HepG2 (cell line): Measurements from ENCODE around the gene ARL2. TPM values are rescaled to one million over a fixed set of nuclear protein-coding genes. Genes with fewer than 3 reads are reported as not detected.

Experiments used
- AHDC1 ChIP-seq: sonication (generic); formaldehyde crosslinking; IDR thresholded peaks from 2 replicates; pipeline ENCODE4 v1.5.1; 2020; ENCODE audit warnings: mild to moderate bottlenecking, missing genetic modification reagents, borderline replicate concordance
- ARID2 ChIP-seq: sonication (generic); formaldehyde crosslinking; IDR thresholded peaks from 2 replicates; pipeline ENCODE4 v1.8.1; 2022; ENCODE audit warnings: mild to moderate bottlenecking, missing genetic modification reagents, borderline replicate concordance
- ARNTL ChIP-seq: sonication (generic); formaldehyde crosslinking; IDR thresholded peaks from 2 replicates; pipeline ENCODE4 v1.4.0; 2020; ENCODE audit warnings: mild to moderate bottlenecking, missing genetic modification reagents
- ATF2 ChIP-seq: sonication (generic); formaldehyde crosslinking; IDR thresholded peaks from 2 replicates; pipeline ENCODE4 v1.4.0; 2020; ENCODE audit warnings: missing genetic modification reagents
- ESRRA ChIP-seq: sonication (generic); formaldehyde crosslinking; IDR thresholded peaks from 2 replicates; pipeline ENCODE4 v1.5.1; 2020; ENCODE audit warnings: mild to moderate bottlenecking, low read depth, missing genetic modification reagents
- GATAD2A ChIP-seq: IDR thresholded peaks from 2 replicates; pipeline ENCODE4 v1.6.1; 2016
- GMEB2 ChIP-seq: IDR thresholded peaks from 2 replicates; pipeline ENCODE4 v1.6.1; 2016; ENCODE audit warnings: missing biosample characterization, missing genetic modification reagents, low read depth
- HDAC2 ChIP-seq: sonication (generic); formaldehyde crosslinking; IDR thresholded peaks from 2 replicates; pipeline ENCODE4 v1.4.0; 2020; ENCODE audit warnings: missing genetic modification reagents
- HNF4G ChIP-seq, 2 experiments: sonication (generic) in 1 of 2; formaldehyde crosslinking in 1 of 2; IDR thresholded peaks; 2 replicates each; pipeline versions ENCODE4 v1.4.0 to v1.6.1; 2011 to 2020; ENCODE audit warnings: borderline replicate concordance in 2 of 2, low read depth in 2 of 2, mild to moderate bottlenecking in 2 of 2, low read length in 1 of 2, missing genetic modification reagents in 1 of 2, moderate library complexity in 1 of 2
- NR2F1 ChIP-seq, 2 experiments: fragments of 450-650 bp in 1 of 2; formaldehyde crosslinking in 1 of 2; IDR thresholded peaks; 2 replicates each; pipeline versions ENCODE4 v1.5.0 to v1.6.1; 2016 to 2020; ENCODE audit warnings: mild to moderate bottlenecking in 1 of 2, missing compliant biosample characterization in 1 of 2, missing genetic modification reagents in 1 of 2, moderate library complexity in 1 of 2
- RARA ChIP-seq: IDR thresholded peaks from 2 replicates; pipeline ENCODE4 v1.6.1; 2016; ENCODE audit warnings: missing genetic modification reagents, missing compliant biosample characterization
- SOX6 ChIP-seq, 2 experiments: fragments of 450-650 bp in 1 of 2; sonication (generic) in 1 of 2; formaldehyde crosslinking in 1 of 2; IDR thresholded peaks; 2 replicates each; pipeline versions ENCODE4 v1.4.0 to v1.6.1; 2017 to 2020; ENCODE audit warnings: antibody characterized with exemption in 1 of 2, mild to moderate bottlenecking in 1 of 2, missing genetic modification reagents in 1 of 2
- THAP8 ChIP-seq: sonication (generic); formaldehyde crosslinking; IDR thresholded peaks from 2 replicates; pipeline ENCODE4 v1.5.1; 2020; ENCODE audit warnings: missing genetic modification reagents, mild to moderate bottlenecking, borderline replicate concordance
- ZBTB7A ChIP-seq: sonication (generic); formaldehyde crosslinking; IDR thresholded peaks from 2 replicates; pipeline ENCODE4 v1.8.0; 2022; ENCODE audit warnings: mild to moderate bottlenecking, missing genetic modification reagents
- ZNF260 ChIP-seq: sonication (generic); formaldehyde crosslinking; IDR thresholded peaks from 2 replicates; pipeline ENCODE4 v1.4.0; 2020; ENCODE audit warnings: missing genetic modification reagents, low read depth, mild to moderate bottlenecking, borderline replicate concordance
- ZNF558 ChIP-seq: sonication (generic); formaldehyde crosslinking; IDR thresholded peaks from 2 replicates; pipeline ENCODE4 v1.9.0; 2022; ENCODE audit warnings: mild to moderate bottlenecking, missing genetic modification reagents, borderline replicate concordance
- ZNF572 ChIP-seq: sonication (generic); formaldehyde crosslinking; IDR thresholded peaks from 2 replicates; pipeline ENCODE4 v1.5.1; 2020; ENCODE audit warnings: mild to moderate bottlenecking, missing genetic modification reagents
- ZNF883 ChIP-seq: sonication (generic); formaldehyde crosslinking; IDR thresholded peaks from 2 replicates; pipeline ENCODE4 v1.5.1; 2020; ENCODE audit warnings: mild to moderate bottlenecking, missing genetic modification reagents; ENCODE audit errors: not compliant biosample characterization
- ZNF891 ChIP-seq: sonication (generic); formaldehyde crosslinking; IDR thresholded peaks from 2 replicates; pipeline ENCODE4 v1.5.0; 2020; ENCODE audit warnings: mild to moderate bottlenecking, missing genetic modification reagents
- polyA plus RNA-seq, 8 experiments: library from polyadenylated mRNA; depleted of rRNA in 3 of 8; stranded (reverse) in 7 of 8; unstranded in 1 of 8; fragments of >200 nt; fragmentation: Illumina TruSeq in 4 of 8; extraction: Trizol in 4 of 8; gene quantifications; 2 replicates each; pipeline versions ENCODE4 v1.2.1 to v1.2.3, GENCODE V29; 2011 to 2016; ENCODE audit warnings: low read depth in 4 of 8, missing spikeins in 1 of 8, mixed read lengths in 1 of 8; ENCODE audit not compliant: insufficient read depth in 1 of 8
- total RNA-seq, 5 experiments: library from RNA; depleted of rRNA; stranded (reverse); fragments of >200 nt; fragmentation: Illumina TruSeq; extraction: Trizol; gene quantifications; 2 replicates each; pipeline ENCODE4 v1.2.3, GENCODE V29; 2016; ENCODE audit warnings: low read depth in 1 of 5

The ARL2 gene
- total and polyA plus RNA-seq, 2 of the 13 experiments (the other 11 are each of a cell fraction or from before 2014, with no cell fraction given), result 82.9 to 84.4 TPM

GRCh38 chr11:65058419-65059054 is 44.6 kb downstream of the ARL2 start, which contains the start of gene NAALADL1 (continued):
- TF ChIP-seq GMEB2 (CRISPR knock-in tag), result no peak
- TF ChIP-seq THAP8, result 0 out of 2 replicates have a peak, but pooled peaks have one; percentile 3
- TF ChIP-seq ZNF891 (CRISPR knock-in tag), result no peak
- TF ChIP-seq ATF2 (CRISPR knock-in tag), result no peak
- TF ChIP-seq ZNF260 (CRISPR knock-in tag), result no peak
- peak; percentile 71 for TF ChIP-seq HNF4G (IDR thresholded peaks at IDR 0.05; ENCODE audit: borderline replicate concordance, low read depth, low read length)
- TF ChIP-seq HNF4G (CRISPR knock-in tag; IDR thresholded peaks at IDR 0.05; ENCODE audit: borderline replicate concordance, low read depth), result no peak
- TF ChIP-seq ESRRA, result peak; percentile 78
- TF ChIP-seq ZNF558 (CRISPR knock-in tag), result no peak
- TF ChIP-seq NR2F1 (CRISPR knock-in tag; IDR thresholded peaks at IDR 0.05), result peak in 1 of 2 experiments; percentile 54; a peak in 1 of 4 replicates
- TF ChIP-seq ARID2 (CRISPR knock-in tag), result no peak
- no peak for TF ChIP-seq ZNF572 (CRISPR knock-in tag)
- no peak for TF ChIP-seq ZNF883 (CRISPR knock-in tag)
- no peak for TF ChIP-seq RARA
- TF ChIP-seq ARNTL (CRISPR knock-in tag), result no peak
- peak; percentile 43; the same call in 1 of the 2 replicates for TF ChIP-seq HDAC2 (CRISPR knock-in tag)
- TF ChIP-seq GATAD2A, result peak; percentile 53; the same call in 1 of the 2 replicates
- peak; percentile 40; the same call in 1 of the 2 replicates for TF ChIP-seq ZBTB7A
- 0 out of 2 replicates have a peak, but pooled peaks have one; percentile 14 for TF ChIP-seq AHDC1 (CRISPR knock-in tag)
- TF ChIP-seq SOX6 (IDR thresholded peaks at IDR 0.05), result no peak
- peak; percentile 43; the same call in 1 of the 2 replicates for TF ChIP-seq SOX6 (CRISPR knock-in tag; IDR thresholded peaks at IDR 0.05)
